Limb (tissue), 2 donors: ENCODE measurements around the gene SUPT4H1.
A peak's percentile ranks its signal among the peaks of the same experiment; 100 is the strongest.

ENCODE experiments used
- DNase-seq, 2 donors: peaks; one replicate each; pipeline ENCODE4 v3.0.0-alpha.2; 2016; ENCODE audit errors: extremely low spot score in 2 of 2

The SUPT4H1 gene

DNA sequence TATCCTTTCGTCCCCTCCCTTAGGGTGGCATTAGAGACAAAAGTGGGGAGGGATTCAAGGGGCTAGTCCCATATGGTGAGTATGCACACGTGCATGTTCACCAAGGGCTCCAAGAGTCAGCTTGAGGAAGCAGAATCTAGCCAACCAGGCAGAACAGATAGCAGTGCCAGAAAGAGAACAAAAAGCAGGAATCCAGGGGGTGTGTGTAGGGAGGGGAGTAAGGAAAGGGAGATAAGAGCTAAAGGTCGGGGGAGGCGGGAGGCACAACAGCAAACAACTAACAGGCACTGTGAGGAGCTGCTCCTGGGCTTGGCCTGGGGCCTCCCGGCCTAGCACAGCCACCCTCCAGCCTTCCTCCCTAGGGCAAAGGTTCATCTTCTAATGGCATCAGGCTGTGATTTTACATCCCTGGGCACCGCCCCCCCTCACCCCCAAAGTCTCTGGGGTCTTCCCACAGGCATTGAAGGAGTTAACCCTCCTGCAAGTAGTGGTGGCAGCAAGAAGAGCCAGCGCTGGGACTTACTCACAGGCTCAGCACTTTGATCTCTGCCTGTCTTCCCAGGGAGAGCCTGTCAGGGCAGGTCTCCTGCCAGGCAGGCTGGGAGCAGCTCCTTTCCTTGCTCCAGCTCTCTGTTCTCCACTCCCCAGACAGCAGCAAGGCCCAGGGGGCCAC is 12.4 kb upstream of the SUPT4H1 start:
- DNase-seq: no peak

DNA sequence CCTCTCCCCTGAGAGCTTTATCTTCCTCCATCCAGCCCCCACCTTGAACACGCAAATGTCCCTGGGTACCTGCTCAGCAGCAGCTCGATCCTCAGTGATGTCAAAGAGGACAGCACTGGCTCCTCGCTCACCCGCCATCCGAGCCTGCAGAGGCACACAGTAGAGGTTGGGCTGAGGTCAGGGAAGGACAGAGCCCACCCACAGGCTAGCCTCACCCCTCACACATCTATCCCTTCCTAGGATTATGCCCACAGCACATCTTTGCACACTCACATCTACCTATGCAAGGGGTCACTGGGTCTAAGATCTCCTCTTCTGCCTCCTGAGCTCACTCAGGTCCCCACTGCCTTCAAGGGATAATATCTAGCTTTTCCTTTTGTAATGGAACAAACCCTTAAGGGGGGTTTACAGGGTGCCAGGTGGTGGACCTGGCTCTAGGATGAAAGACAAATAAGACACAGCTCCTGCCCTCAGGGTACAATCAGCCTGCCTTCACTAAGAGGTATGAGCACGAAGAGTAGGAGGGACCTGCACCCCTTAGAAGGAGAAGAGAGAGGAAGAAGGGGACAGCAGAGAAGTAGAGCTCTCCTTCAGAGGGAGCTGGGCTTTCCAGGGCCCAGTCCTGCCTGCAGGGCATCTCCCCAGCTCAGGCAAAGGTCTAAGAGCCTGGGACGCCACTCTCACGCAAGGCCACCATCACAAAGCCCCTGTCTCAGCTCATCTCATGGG is 11.6 kb upstream of the SUPT4H1 start:
- no peak for DNase-seq

DNA sequence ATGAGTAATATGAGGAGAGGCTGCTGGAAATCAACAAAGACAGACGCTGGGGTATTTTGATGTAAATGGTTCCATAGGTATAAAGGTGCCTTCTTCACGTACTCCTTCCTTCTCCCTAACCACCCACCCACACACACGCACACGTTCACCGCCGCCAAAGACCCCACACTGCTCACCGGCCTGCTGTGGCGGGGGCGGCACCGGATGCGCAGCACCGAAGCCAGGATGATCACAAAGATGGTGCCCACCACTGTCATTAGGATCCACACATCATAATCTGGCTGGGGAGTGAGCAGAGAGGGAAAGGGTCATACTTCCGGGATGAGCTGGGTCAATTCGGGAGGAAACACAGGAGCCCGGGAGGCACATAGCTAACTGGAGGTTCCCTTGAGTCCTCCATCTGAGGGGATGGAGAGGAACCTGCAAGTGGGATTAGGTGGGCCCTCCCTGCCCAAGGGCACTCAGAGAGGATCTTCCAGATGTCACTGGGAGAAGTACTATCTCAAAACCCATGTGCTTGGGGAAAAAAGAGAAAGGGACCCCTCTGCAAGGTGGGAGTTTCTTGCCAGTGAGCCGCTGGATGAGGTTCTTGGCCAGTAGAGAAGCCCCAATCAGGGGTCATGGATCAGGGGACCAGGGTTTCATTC is 10.5 kb upstream of the SUPT4H1 start:
- DNase-seq: no peak

DNA sequence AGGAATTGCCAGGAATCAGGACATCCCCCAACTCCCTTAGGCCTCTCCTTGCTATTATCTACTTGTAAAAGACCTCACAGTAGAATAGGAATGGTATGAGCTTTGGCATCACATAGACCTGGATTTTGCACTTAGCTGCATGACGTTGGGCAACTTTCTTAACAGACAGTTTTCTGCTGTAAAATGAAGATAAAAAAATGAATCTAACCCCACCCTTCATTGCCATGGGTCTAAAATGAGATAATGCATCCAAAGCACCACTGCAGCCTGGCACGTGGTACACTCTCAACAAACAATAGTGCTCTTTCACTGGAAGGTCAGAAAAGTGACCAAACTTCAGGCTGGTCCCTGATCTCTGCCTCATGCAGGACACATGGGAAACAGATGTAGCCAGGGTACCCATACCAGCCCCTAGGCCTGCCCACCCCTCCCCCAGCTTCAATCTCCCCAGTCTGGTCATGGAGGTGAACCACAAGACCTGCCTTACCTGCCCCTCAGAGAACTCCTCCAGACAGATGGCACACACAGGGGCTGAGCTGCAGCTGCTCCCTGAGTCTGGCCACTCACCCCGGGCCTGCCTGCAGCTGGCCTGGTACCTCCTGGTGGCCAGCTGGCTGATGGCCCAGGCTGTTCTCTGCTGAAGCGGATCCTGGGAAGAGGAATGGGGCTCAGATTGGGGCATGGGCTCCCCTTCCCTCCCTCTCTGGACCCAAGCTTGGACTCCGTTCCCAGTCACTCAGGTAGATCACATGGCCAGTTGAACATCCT is 8.5 kb upstream of the SUPT4H1 start:
- DNase-seq: no peak

DNA sequence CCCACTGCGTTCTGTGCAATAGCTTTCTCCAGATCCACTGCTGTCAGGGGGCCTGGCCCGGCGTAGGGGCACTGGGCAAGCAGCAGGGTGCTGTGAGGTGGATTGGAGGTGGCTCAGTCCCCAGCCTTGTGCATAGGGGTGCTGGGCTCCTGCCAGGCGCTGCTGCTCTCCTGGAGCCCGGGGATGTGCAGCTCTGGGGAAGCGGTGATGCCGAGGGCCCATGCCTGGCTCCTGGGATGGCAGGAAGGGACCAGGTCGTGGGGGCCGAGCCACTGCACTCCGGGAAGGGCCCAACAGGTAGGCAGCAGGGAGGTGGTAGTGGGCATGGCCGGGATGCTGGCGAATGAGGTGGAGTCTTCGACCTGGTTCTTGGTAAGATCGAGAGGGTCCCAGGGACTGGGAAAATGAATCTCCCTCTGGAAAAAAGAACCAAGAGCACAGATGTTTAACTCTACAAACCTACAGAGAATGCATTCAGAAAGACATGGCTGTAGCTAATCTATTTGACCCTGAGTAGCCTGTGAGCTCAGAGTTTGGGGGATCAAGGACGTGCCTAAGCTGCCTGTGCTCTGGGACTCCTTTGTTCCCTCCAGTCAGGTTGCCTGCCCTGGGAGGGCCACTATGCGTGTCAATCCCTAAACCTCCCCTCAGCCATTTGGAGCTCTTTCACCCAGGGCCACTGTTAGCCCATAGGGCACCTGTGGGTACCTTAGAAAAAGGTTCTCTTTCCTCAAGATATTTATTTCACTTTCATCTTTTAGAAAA is 6.6 kb upstream of the SUPT4H1 start:
- no peak for DNase-seq

DNA sequence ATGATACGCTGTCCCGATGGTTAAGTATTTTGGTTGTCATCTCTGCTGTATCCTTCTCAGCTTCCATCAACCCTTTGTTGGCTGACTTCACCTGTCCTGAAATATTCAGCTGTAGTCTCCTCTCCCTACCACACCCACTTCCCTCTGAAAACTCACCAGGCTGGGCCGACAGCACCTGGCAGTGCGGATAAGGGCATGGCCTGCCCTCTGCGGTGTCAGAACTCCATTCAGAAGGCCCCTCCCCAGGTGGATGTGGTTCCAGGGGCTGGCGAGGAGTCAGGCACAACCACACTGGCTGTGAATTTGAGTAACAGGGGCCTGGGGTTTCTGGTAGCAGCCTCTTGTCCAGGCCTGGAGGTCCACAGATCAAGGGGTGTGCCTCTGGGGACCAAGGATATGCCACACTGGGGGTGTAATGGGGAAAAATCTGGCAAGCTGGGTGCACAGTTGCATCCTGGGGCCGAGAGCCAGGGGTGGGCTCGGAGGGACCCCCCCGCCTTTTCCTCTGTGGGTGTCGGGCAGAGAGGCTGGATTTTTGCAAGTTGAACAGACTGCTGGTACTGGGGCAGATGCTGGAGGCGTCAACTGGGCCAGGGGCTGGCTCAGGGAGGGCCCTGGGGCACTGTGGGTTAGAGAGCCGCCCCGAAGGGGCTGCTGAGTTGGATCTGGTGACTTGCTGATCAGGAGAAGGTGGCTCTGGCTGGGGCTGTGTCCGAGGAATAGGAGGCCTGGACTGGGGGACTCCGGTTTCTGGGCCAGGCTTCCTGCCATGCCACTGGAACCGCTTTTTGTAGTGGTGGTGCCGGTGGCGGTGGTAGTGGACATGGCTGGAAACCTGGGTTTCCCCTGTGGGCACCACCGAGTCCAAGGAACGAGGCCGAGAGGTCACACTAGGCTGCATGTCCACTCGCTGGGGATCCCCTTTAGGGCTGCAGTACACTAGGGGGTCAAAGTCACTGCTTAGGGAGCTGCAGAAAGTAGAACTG is 5.6 kb upstream of the SUPT4H1 start:
- DNase-seq: no peak

DNA sequence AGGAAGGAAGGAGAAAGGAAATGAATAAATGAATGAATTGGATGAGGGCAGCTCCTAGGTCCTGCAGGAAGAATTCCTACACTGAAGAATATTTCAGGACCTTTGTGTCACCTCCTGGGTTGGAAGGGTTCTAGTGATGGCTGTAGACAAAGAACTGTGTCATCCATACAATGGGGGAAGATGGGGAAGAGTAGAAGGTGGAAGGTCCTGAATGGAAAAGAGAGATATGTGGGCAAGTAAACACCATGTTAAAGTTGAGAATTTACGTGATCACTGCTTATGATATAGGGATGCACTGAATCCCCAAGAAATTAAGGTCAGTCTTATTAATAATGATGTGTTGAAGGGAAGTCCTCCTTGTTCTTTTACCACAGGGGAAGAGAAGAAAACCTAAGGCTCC is 4.2 kb upstream of the SUPT4H1 start:
- DNase-seq: no peak

DNA sequence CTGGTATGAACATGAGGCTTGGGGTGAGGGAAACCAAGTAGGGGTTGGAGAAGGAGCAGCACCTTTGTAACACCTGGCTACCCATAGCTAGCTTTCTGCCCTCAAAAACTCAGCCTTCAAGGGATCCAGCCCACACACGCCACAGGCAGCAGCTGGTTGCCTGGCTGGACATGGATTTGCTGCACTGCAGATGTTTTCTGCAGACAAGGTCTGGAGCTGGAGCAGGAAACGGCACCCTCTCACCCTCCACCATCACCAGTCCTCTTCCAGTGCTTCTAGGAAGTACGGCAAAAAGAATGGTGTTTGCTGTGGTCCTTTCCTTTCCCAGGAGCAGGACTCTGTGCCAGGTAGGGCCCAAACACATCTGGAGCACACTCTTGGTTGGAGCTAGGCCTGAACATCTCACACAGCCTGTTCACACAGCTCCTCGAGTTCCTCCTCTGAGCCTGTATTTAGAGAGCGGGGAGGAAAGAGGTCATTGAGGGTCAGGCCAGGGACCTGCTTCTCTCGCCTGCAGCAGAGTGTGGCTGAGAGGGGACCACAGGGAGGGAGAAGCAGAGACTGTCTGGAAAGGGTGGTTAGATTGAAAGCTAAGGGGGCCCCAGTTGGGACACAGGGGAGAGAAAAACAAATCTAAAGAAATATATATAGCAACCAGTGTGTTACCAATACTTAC is 2.7 kb upstream of the SUPT4H1 start:
- no peak for DNase-seq

DNA sequence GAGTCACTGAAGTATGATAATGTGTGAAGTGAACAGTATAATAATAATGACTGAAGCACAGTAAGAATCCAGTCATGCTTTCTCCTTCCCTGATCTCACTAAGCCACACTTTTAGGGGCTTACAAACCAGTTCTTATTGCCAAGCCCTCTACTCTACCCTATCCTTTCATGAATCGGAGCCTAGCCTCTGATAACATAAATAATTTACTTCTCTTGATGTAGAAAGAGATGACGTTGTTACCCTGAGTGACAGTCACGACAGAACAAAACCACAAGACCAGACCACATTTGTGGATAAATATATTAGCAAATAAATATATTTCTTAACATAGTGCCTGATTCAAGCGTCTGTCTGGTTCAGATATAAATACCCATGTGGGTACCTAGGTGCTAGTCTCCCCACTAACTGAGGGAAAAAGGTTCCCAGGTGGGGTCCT is 1.4 kb upstream of the SUPT4H1 start:
- no peak for DNase-seq

DNA sequence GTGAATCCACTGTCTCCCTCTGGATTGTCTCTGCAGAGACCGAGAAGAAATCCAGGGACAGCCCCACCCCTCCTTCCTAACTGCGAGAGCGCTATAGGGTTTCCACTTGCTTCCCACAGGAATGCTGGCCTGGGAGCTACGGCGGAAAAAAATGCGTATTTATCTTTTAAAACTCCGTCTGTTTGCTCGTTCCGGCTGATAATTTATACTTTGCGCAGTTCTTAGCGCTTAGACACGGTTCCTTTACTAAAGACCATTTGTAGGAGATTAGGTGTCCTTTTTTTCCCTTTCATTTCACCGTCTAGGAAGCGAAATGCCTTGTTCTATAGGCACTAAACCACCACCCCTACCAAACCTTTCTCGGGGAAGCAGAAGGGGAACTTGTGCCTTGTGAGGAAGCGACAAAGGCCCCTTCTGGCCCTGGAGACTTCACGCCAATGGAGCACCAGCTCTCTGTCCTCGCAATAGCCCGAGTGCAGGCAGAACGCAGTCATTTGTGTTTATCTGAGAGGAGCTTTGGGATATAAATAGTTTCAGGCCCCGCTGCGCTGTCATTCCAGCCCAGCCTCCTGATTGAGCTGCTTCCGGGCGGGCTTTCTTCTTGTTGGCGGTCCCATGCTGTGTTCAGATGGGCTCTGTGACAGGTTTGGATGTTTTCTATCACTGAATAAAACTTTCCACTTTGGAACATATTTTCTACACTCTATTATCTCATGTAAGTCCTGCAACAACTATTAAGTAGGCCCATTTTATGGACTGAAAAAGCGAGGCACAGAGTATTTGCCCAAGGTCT is 791 bp upstream of the SUPT4H1 start:
- peak; percentile 58 to 63 for DNase-seq

DNA sequence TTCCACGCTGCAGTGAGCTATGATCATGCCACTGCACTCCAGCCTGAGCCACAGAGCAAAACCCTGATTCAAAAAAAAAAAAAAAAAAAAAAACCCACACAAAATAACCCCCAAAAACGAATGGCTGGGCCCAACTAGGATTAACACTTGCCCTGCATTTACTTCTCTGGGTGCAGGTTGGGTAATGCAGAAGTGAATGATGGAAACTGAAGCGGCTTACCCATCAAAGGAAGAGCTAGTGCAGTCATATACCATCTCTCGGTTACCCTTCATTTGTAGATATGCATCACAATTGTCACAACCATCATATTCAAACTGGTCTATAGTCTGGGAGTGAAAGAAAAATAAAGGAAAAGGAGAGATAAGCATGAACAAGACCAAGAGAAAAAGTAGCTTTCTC is 819 bp downstream of the SUPT4H1 start:
- DNase-seq: no peak

DNA sequence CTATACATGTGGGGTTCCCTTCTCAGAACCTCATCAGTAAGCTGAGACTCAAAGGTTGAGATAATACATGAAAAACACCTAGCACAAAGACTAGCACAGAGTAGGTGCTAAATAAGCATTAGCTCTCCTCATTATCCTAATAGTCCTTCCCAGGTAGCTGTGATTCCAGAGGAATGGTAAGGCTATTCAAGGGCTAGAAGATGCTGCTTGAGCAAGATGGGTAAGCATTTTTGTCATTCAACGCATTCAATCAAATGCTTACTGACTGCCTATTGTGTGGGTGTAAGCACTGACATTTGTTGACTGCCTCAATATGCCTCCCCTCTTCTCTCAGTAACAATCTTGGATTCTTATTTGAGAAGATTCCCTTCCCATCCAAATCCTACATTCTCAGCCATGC is 4.0 kb downstream of the SUPT4H1 start:
- no peak for DNase-seq

DNA sequence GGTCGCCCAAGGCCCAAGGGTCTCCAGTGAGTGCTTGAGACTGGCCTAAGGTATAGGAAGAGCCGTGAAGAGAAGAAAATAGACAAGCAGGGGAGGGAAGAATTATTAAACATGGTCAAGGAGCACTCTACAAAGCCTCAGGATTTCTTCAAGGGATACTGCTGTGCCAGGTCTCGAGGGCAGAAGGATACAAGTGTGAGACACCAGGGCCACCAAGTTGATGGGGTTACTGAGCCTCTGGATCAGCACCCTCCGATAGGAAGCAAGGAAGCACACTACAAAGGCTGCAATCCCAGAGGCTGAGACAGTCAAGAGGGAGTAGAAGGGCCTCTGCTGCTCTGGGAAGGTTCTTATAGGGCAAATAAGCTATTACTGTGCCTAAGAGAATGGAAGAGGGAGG is 6.5 kb downstream of the SUPT4H1 start:
- no peak for DNase-seq

DNA sequence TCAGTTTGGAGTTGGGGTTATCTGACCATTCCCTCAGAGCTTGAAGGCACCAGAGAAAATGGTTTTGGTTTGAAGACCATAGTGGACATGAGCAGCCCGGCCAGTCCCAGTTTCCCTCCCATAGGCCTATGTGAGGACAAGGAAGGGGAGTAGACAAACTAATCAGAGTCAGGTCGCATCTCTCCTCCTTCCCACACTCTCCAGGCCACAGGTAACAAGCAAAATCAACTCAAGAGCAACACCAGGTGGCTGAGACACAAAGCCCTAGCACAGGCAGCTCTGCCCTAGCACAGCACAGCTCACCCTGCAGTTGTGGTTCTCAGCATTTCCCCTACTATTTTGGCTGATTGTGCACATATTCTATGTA is 7.2 kb downstream of the SUPT4H1 start:
- no peak for DNase-seq

DNA sequence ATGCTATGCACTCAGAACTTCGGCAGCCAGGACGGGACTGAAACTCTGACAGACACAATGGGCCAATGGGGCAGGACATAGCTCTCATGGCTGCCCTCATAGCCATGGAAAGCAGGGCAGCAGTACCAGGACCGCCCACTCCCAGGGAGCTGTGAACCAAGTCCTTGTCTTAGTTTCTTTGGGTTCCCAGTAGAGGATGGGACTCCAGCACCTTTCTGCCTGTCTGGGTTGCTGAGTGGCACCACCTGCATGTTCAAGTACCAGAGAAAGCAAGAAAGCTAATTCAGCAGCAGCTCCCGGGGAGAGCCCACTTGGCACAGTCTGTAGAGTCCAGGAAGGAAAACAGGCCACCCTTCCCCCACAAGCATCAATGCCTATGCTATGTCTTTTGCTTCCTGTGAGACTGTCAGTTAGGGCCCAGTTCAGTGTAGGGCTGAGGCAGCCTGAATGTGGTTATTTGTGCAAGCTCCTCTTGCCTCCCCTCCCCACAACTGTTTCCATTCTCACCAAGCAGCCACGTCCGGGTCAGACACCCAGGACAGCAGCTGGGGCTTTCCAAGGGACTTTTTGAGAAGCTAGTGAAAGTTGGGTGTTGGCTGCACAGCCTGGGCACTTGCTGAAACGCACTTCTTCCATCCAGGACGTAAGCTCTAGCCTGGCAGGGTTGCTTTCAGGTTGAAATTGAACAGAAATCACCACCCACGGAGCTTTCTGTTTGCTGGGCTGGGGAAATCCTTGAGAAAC is 7.8 kb downstream of the SUPT4H1 start:
- DNase-seq: no peak

DNA sequence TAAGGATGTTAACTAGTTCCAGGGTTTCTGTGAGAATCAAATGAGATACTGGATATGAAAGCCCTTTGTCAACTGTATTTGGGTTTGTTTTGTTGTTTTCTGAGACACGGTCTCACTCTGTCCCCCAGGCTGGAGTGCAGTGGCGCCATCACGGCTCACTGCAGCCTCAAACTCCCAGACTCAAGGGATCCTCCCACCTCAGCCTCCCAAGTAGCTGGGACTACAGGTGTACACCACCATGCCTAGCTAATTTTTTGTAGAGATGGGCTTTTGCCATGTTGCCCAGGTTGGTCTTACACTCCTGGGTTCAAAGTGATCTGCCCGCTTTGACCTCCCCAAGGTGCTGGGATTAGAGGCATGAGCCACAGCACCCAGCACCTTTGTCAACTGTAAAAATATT is 8.9 kb downstream of the SUPT4H1 start:
- DNase-seq: no peak

DNA sequence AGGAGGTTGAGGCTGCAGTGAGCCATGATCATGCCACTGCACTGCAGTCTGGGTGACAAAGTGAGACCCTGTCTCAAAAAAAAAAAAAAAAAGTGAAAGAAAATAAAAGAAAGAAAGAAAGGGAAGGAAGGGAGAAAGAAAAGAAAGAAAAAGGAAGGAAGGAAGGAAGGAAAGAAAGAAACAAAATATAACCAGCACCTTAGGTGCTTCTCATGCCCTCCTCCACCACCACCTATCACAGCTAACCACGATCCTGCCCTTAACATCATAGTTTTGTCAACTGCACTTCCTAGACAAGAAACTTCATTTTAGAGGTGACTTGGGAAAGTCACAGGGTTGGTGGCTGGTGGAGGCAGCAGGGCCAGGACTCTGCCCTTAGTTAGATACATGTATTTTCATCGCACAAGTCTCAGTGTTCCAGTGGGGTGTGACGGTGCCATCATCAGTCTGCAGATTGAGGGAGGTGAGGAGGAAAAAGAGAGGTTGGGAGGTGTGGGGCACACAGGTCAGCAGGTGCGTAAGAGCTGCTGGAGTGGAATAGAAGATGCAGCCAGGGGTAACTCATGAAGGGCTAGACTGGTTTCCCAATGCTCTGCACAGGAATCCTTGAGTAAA is 10.0 kb downstream of the SUPT4H1 start:
- no peak for DNase-seq
